ENCODE data around the gene CLDND2. TPM values are rescaled to one million over a fixed set of nuclear protein-coding genes. Genes with fewer than 3 reads are reported as not detected.

CLDND2 gene
- total and polyA plus RNA-seq, 10 of the 15 experiments (the other 5 are each of a cell fraction or from before 2014, with no cell fraction given): 0.24 to 7.1 (median 1.8) TPM; not detected in 1

- CTCF ChIA-PET: no interaction called here
- intact Hi-C loops (cut with micrococcal nuclease; ENCODE audit: unreplicated experiment): no loop called here
- Histone ChIP-seq H3K9ac (ENCODE audit: control insufficient read depth, insufficient read depth, low read length) (no peak overlapping the region), H3K27me3 (replicated peaks in 1 of 2; ENCODE audit: control insufficient read depth in 2 of 2, insufficient read depth in 2 of 2, low read length in 1 of 2) (no peaks in the 10 kb centered on the region), H3K4me1 (ENCODE audit: control insufficient read depth, insufficient read depth, low read length) (no peaks in the 10 kb centered on the region), H4K20me1 (ENCODE audit: control insufficient read depth, insufficient read depth) (no peaks in the 10 kb centered on the region), H3K36me3 (ENCODE audit: control insufficient read depth in 2 of 2, insufficient read depth in 2 of 2, low read length in 1 of 2) (peaks cover 0 to 4% of the 10 kb centered on the region in 2 experiments; a peak in 1 of 4 replicates), H3K79me2 (ENCODE audit: control insufficient read depth, insufficient read depth, low read length) (no peaks in the 10 kb centered on the region), H2AFZ (ENCODE audit: control insufficient read depth, low read depth, low read length) (no peak overlapping the region), H3K4me2 (ENCODE audit: control insufficient read depth, insufficient read depth) (no peak overlapping the region), H3K9me3 (replicated peaks; ENCODE audit: control insufficient read depth, insufficient read depth, low read length) (no peaks in the 10 kb centered on the region), H3K27ac (ENCODE audit: control insufficient read depth, insufficient read depth) (no peak overlapping the region), H3K4me3 (no peak overlapping the region)
- POLR2A ChIA-PET: no interaction called here
- no peak for DNase-seq (ENCODE audit: low read depth, low spot score)
- ATAC-seq: no peak
- SMC1A ChIA-PET (ENCODE audit: uncharacterized antibody, unreplicated experiment): interaction anchor here (1.7 kb wide), 1 partner anchor 14 kb away, joined by 4 read pairs; no protein-coding TSS in a partner anchor
- 97% methylated on average over 11 of the region's 11 CpGs for WGBS (ENCODE audit: insufficient coverage, insufficient replicate concordance, low lambda C conversion rate, missing lambda C conversion rate)
- in situ Hi-C loops (cut with MboI): loop anchor here (25.0 kb wide), 1 partner anchor 1014 kb away; the partner anchor contains the start of gene KCNC3
- RAD21 ChIA-PET (ENCODE audit: unreplicated experiment): no interaction called here
- BruUV-seq (replicated peaks): no TSS peak
- FAIRE-seq: no peak
- TF ChIP-seq CTCF (IDR thresholded peaks at IDR 0.05 in 2 of 3, conservative IDR thresholded peaks at IDR 0.05 in 1 of 3; ENCODE audit: control insufficient read depth in 2 of 3, extremely low read depth in 1 of 3, insufficient read depth in 1 of 3, low read depth in 3 of 3, low read length in 3 of 3) (no peak), RB1 (IDR thresholded peaks at IDR 0.05; ENCODE audit: borderline replicate concordance) (no peak), PAX8 (IDR thresholded peaks at IDR 0.05) (no peak), SMC3 (IDR thresholded peaks at IDR 0.05; ENCODE audit: borderline replicate concordance, low read length) (no peak), WRNIP1 (IDR thresholded peaks at IDR 0.05; ENCODE audit: borderline replicate concordance, low read depth, low read length) (no peak), FOXM1 (IDR thresholded peaks at IDR 0.05; ENCODE audit: low read depth, low read length) (no peak), SMARCA5 (IDR thresholded peaks at IDR 0.05) (no peak), ZNF384 (IDR thresholded peaks at IDR 0.05; ENCODE audit: borderline replicate concordance, low read depth, low read length) (no peak), ATF3 (IDR thresholded peaks at IDR 0.05; ENCODE audit: borderline replicate concordance, extremely low read depth, low read depth, low read length) (no peak), ESRRA (IDR thresholded peaks at IDR 0.05; ENCODE audit: low read length) (no peak), NKRF (conservative IDR thresholded peaks at IDR 0.05) (no peak), CUX1 (IDR thresholded peaks at IDR 0.05; ENCODE audit: insufficient replicate concordance, low read depth, low read length) (no peak), STAT1 (conservative IDR thresholded peaks at IDR 0.05) (no peak), KAT2A (conservative IDR thresholded peaks at IDR 0.05; ENCODE audit: control insufficient read depth, low read depth, low read length) (no peak)
Observed at GRCh38 chr19:51351266-51351990, 17.4 kb downstream of the CLDND2 start.
